Measurements from ENCODE around the gene WDR77. TPM values are rescaled to one million over a fixed set of nuclear protein-coding genes. Genes with fewer than 3 reads are reported as not detected.

WDR77 gene
- total RNA-seq (2022; extraction: Qiagen RNA extraction) = 38.5 to 55.3 TPM (median 50.5 TPM) in 5 replicates

GRCh38 chr1:111448918-111449702, at the start of gene WDR77, which contains the start of gene ATP5PB:
Gene WDR77 (minus strand): TSS chr1:111449256. CDS start chr1:111449169, 87 bp downstream.
Gene ATP5PB (plus strand): TSS chr1:111449464. CDS start chr1:111449542, 78 bp downstream.

Other genes with a start within 250 kb of the WDR77 start
- gene DENND2D, start 248.6 kb downstream of the WDR77 start, total RNA-seq (2022; extraction: Qiagen RNA extraction) = 1.0 to 1.5 TPM (median 1.2 TPM) in 5 replicates
- gene CHI3L2, start 221.5 kb downstream of the WDR77 start, total RNA-seq (2022; extraction: Qiagen RNA extraction) = 0.20 to 0.51 TPM (median 0.36 TPM) in 5 replicates
- not detected in 5 replicates for gene CHIA, start 158.4 kb downstream of the WDR77 start, total RNA-seq (2022; extraction: Qiagen RNA extraction)
- gene OVGP1, start 21.5 kb downstream of the WDR77 start, total RNA-seq (2022; extraction: Qiagen RNA extraction) = 0.72 to 1.4 TPM (median 1.1 TPM) in 5 replicates
- 232 to 283 TPM (median 241 TPM) in 5 replicates for gene ATP5PB, start 208 bp upstream of the WDR77 start, total RNA-seq (2022; extraction: Qiagen RNA extraction)
- 0.11 to 0.34 TPM (median 0.22 TPM) in 3 of 5 replicates, not detected in the others for gene C1orf162, start 24.7 kb upstream of the WDR77 start, total RNA-seq (2022; extraction: Qiagen RNA extraction)
- not detected in 5 replicates for gene ADORA3, start 54.4 kb upstream of the WDR77 start, total RNA-seq (2022; extraction: Qiagen RNA extraction)
- gene TMIGD3, start 54.4 kb upstream of the WDR77 start, total RNA-seq (2022; extraction: Qiagen RNA extraction) = not detected in 5 replicates
- 23.9 to 37.3 TPM (median 24.9 TPM) in 5 replicates for gene RAP1A, start 170.5 kb upstream of the WDR77 start, total RNA-seq (2022; extraction: Qiagen RNA extraction)

All from A549 treated with CORT108297 at 1 μM for 4 hours (cell line).